HG03565 (cell line): ENCODE results near the gene PSMA8.
"Not testable (repeated sequence)": the region's sequence is repeated elsewhere in the genome, so short reads cannot be mapped to it uniquely, and the experiment has no call there.

Experiments used
- ATAC-seq: cut with Tn5 transposase; IDR thresholded peaks from one replicate; pipeline ENCODE4 v1.9.1; 2021; ENCODE audit warnings: mild to moderate bottlenecking, moderate library complexity; ENCODE audit not compliant: unreplicated experiment

PSMA8 gene

DNA sequence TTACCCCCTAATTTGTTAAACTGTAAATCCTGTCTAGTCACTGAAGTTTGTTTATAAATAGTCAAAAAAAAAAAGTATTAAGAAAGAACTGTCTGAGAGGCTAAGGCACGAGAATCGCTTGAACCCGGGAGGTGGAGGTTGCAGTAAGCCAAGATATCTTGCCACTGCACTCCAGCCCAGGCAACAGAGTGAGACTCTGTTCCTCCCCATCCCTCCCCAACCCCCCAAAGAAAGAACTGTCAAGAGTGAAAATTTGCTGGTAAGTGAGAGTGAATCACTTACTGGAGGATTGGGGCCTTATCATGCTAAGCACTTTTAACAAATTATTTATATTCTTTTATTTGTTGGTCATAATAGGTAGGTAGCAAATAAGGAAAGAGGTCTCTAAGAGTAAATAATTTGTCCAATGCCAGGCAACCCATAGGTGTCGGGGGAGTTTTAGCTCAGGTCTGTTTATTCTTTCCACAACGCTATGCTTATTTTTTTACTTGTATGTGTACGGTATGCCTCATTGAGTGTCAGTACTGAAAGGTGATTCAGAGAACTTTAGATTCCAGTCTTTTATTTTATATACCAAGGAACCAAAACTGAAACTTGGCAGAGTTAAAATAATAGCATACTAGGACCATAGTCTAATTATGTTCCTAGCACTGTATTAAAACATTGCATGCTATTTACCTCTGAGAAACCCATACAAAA is 95.0 kb downstream of the PSMA8 start:
- ATAC-seq: no peak

DNA sequence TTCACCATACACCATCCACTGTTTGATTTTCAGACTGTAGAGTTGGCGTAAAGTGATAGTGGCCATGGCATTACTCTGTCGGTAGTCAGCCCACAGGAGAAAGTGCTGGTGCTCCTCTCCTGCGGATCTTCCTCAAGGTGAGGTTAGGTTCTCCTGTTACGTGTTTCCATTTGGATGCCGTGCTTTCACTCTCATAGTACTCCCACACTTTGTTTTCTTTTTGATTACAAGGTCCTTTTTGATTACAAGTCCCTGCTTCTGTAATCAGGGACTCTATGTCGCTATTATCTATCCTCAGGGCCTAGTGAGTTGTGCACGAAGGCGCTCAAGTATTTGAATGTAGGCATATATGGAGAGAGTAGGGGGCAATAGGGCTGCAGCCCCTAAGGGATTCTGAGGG is 96.8 kb downstream of the PSMA8 start:
- ATAC-seq: no peak

DNA sequence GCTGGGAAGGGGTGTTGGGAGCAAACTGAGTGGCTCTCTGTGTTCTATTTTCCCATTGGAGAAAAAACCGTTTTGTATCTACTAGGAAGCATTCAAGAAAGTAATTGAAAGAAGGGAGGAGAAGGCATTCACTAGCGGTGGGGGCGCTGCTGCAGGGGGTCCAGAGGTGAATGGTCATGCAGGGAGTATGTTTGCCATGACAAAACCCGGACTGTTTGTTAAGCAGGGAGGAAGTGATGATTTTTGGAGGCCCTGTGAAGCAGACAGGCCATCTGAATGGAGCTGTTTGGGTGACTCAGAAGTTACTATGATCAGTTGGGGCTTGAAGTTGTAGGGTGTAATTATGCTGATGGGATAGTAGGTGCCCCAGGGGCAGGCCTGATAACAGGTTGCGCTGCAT is 99.5 kb downstream of the PSMA8 start:
- ATAC-seq: no peak

DNA sequence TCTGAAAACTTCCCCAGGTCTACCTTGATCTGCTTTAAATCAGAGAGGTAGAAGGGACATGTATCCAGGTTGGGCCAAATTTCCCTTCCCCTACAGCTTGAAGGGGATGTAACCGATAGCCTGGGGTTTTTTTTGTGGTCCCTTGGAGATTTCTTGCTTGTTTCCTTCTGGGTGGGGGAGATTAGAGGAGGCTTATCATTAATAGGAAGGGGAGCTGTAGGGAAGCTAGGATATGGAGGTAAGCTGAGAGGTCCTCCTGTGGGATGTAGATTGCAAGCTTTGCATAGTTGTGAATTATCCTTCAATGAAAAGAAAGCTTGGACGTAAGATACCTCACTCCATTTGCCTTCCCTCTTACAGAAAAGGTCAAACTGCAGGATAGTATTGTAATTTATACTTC is 103.7 kb downstream of the PSMA8 start:
- not testable (repeated sequence) for ATAC-seq

DNA sequence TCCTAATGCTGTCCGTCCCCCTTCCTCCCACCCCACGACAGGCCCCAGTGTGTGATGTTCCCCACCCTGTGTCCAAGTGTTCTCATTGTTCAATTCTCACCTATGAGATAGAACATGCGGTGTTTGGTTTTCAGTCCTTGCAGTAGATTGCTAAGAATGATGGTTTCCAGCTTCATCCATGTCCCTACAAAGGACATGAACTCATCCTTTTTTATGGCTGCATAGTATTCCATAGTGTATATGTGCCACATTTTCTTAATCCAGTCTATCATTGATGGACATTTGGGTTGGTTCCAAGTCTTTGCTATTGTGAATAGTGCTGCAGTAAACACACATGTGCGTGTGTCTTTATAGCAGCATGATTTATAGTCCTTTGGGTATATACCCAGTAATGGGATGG is 105.0 kb downstream of the PSMA8 start:
- ATAC-seq: not testable (repeated sequence)

DNA sequence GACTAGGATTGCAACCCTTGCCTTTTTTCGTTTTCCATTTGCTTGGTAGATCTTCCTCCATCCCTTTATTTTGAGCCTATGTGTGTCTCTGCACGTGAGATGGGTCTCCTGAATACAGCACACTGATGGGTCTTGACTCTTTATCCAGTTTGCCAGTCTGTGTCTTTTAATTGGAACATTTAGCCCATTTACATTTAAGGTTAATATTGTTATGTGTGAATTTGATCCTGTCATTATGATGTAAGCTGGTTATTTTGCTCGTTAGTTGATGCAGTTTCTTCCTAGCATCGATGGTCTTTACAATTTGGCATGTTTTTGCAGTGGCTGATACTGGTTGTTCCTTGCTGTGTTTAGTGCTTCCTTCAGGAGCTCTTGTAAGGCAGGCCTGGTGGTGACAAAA is 108.7 kb downstream of the PSMA8 start:
- not testable (repeated sequence) for ATAC-seq
